NCI-H187 (cell line): Measurements from ENCODE around the gene ALDH4A1.
"Not testable (repeated sequence)": the region's sequence is repeated elsewhere in the genome, so short reads cannot be mapped to it uniquely, and the experiment has no call there.

Source experiments
- DNase-seq, 2 experiments: peaks; one replicate each; lab custom pipeline; 2025; lab: John Stamatoyannopoulos, UW

Gene ALDH4A1

DNA sequence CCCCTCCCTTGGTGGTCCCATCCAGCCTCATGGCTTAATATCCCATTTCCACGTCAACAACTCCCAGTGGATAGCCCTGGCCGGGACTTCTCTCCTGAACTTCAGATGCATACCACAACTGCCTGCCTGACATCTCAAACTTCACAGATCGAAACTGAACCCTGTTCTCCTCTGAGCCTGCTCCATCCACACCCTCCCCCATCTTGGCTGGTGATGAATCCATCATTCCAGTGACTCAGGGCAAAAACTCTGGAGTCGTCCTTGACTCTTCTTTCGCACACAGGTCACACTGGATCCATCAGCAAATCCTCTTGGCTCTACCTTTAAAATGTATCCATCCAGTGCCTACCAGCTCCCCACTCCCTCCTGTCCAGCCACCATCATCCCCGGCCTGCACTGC lies 46.8 kb downstream of the ALDH4A1 start:
- DNase-seq, result no peak

DNA sequence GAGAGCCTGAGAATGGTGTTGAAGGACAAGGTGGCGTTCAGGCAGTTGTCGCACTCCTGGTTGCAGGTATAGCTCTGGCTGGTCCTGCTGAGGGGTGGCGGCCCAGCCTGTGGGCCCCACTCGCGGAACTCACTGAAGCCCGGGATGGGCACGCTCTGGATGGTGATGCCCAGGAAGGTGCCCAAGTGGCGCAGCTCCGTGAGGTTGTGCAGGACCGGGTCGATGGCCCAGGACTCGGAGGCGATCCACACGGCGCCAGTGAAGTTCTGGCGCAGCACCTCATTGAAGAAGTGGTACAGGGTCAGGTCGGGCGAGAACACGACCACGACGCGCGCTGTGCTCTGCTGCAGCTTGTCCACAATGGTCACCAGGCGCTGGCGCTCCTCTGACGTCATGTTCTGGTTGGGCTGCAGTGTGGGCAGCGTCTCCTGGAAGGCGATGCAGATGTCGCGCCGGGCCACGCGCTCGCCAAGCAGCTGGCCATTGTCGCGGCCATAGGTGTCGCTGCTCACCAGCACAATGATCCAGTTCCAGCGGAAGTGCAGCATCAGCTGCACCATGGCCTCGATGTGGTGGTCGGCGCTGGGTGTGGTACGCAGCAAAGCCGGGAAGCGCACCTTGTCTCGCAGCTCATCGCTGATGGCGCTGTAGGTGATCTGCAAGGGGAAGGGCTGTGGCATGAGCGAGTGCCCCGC lies 47.9 kb downstream of the ALDH4A1 start:
- no peak for DNase-seq

DNA sequence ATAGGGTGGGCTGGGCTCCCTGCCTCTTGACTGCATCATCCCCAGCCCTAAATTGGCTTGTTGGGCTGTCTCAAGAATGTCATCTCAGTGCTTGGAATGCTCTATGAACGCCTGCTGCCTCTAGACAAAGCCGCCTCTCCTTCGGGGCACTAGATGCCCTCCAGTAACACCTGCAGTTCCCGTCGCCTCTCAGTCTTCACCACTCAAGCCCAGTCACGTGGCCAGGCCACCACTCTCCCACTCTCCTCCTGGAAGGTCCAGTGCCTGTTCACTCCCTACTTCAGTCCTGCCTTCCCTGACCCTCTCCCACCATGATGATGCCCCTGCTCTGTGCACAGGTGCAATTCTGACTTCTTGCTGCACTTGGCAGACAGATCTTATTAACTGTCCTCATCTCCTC lies 49.9 kb downstream of the ALDH4A1 start:
- DNase-seq, result no peak

DNA sequence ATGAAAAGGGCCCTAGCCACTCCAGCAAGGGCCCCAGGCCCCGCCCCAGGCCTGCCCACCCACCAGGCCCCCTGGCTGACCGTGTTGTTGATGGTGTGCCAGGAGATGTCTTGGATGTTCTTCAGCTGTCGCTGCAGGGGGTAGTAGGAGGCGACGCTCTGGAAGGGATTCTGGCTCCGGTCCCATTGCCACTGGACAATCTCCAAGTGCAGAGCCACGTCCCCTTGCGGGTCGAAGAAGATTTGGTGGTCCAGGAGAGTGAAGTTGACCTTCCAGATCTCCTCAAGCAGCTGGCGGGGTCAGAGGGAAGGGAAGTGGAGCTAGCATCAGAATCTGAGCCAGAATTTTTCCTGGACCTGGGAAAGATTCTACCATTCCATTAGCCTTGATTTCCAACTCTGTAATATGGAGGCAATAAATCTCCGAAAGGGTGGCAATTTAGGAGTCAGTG lies 53.1 kb downstream of the ALDH4A1 start:
- no peak for DNase-seq

DNA sequence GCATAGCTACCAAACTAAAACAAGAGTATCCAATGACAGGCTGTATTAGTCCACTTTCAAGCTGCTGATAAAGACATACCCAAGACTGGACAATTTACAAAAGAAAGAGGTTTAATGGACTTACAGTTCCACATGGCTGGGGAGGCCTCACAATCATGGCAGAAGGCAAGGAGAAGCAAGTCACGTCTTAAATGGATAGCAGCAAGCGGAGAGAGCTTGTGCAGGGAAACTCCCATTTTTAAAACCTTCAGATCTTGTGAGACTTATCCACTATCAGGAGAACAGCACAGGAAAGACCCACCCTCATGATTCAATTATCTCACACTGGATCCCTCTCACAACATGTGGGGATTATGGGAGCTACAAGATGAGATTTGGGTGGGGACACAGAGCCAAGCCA lies 54.6 kb downstream of the ALDH4A1 start:
- not testable (repeated sequence) for DNase-seq

DNA sequence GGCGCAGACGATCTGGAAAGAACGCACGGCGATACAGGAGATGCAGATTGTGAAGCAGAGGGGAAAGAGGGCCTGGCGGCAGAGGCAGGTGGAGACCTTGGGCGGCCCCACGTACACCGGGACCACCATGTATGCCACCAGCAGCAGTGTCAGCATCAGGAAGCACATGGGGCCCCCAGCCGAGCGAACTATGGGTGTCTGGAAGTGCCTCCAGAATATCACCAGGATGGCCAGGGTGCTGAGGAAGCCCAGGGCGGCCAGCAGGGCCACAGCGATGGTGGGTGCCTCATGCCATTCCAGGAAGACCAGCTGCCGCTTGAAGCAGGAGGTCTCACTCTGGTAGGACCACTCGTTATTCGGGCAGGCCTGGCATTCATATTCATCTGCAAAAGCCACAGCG lies 62.2 kb downstream of the ALDH4A1 start:
- DNase-seq, result no peak

DNA sequence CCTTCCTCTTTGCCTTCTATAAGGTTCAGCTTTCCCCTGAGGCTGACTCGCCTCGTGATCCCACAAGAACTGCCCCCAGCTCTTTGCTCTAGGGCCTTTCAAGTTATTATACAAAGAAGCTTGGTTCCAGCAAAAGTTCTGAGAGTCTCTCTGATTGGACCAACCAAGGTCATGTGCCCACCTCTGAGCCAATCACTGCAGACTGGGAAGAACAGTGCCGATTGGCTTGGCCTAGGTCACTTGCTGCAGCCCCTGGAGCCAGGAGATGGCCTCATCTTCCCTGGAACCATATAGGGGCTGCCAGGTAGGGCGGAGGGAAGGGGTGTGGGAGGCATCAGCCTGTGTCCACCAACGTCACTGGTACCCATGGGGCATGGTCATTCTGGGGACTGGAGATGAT lies 65.7 kb downstream of the ALDH4A1 start:
- no peak for DNase-seq

DNA sequence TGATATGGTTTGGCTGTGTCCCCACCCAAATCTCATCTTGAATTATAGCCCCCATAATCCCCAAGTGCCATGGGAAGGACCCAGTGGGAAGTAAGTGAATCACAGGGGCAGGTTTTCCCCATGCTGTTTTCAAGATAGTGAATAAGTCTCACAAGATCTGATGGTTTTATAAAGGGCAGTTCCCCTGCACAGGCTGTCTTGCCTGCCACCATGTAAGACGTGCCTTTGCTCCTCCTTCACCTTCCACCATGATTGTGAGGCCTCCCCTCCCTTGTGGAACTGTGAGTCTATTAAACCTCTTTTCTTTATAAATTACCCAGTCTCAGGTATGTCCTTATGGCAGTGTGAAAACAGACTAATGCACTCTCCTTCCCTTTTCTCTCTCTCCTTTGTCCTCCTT lies 70.0 kb downstream of the ALDH4A1 start:
- DNase-seq, result not testable (repeated sequence)

DNA sequence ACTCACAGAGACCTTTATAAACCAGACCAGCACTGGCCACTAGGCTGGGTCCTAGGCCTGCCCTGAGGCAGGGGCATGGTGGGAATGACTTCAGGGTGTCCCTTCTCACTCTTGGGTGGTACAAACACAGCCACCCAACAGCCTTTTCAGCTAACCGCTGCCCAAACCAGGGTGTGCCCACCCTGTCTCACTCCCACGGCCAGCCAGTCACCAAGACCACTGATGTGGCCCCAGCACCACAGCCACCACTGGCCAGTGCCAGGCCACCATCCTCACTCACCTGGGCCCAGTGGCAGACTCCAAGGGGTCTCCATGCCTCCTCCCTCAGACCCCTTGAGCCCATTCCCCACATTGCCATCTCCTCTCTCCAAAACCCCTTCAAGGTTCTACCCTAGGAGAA lies 70.7 kb downstream of the ALDH4A1 start:
- DNase-seq, result no peak

DNA sequence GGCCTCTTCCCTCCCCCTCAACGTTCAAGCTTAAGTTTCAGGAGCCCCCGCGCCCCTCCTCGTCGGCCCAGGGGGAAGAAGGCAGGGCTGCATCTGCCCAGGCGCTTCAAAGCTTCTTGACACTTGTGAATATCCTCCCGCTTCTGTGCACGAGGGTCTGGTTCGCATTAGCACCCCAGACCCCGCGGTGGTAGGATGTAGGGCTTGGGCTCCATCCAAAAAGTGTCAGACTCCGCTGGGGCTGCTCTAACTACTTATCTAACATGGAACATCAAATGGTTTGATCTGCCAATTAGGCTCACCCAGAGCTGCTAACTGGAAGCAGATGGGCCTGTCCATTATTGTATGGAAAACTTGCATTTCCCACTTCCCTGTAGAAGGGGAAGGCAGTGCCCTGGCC lies 71.8 kb downstream of the ALDH4A1 start:
- no peak for DNase-seq

DNA sequence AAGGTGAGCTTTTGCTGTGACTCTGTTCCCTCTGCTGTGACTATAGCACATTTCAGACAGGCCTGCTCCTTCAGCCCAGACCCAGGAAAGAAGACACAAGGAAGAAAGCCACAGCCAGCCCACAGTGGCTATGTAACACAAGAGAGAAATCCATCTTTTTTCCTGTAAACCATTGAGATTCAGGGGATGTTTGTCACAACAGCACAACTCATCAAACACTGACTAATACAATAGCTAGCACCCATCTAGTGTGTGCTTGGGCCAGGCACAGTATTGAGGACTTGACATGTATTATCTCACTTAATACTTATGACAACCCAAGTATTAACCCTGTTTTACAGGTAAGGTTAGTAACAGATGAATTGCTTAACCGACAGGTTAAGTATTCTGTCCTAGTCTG lies 72.7 kb downstream of the ALDH4A1 start:
- DNase-seq, result no peak

DNA sequence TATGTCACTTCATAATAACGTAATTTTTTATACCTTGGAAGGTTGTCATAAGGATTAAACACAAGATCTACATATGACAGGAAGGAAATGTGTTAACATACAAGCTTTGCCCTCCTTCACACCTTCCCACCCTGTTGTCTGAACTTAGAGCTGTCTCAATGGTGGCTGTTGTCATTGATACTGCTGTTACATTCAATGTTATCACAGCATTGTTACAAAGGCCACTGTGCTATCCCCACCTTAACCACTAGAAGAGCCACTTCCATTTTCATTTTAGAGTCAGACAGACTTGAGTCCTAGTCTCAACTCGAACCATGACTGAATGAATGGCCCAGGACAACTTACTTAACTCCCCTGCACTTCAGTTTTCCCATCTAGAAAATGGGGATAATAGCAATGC lies 74.1 kb downstream of the ALDH4A1 start:
- DNase-seq, result no peak

DNA sequence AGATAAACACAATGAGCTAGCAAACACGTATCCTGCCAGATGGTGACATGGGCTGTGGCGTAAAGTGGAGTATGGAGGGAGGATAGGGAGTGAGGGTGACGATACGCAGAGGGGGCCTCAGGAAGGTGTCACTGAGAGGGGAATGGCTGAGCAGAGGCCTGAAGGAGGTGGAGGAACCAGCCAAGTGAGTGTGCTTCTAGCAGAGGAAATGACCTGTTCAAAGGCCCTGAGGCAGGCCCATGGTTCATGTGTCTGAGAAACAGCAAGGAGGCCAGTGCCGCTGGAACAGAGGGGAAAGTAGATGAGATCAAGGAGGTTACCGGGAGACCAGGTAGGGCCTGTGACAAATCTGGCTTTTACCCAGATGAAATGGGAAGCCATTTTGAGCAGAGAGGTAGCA lies 78.9 kb downstream of the ALDH4A1 start:
- DNase-seq, result no peak
